ENCODE data around the gene NEMF.
"Not testable (repeated sequence)": the region's sequence is repeated elsewhere in the genome, so short reads cannot be mapped to it uniquely, and the experiment has no call there.

NEMF gene

DNA sequence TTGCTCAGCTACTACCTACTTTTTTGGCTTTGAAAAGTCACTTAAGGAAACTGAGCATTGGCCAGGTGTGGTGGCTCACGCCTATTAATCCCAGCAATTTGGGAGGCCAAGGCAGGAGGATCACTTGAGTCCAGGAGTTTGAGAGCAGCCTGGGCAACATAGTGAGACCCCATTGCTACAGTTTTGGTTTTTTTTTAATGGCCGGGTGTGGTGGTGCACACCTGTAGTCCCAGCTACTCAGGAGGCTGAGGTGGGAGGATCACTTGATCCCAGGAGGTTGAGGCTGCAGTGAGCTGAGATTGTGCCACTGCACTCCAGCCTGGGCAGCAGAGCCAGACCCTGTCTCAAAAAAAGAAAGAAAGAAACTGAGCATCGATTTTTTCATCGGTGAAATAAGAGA lies 116.9 kb downstream of the NEMF start:
- DNase-seq: not testable (repeated sequence)

DNA sequence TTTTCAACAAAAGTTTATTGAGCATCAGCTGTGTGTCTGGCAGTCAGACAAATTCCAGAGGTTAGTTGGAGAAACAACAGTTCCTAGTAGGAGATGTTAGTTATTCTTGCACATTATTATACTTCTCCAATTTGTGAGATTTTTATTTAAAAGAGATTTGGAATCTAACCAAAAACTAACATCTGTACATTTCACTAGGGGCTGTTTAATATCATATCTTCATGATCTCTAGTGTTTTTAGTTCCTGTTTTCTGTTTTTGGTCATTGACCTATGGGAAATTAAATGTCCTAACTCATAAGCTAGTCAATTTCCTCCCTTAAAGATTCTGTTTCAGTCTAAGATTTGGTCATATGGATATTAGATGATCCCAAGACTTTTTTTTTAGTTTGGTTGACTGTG lies 118.8 kb downstream of the NEMF start:
- DNase-seq: no peak

DNA sequence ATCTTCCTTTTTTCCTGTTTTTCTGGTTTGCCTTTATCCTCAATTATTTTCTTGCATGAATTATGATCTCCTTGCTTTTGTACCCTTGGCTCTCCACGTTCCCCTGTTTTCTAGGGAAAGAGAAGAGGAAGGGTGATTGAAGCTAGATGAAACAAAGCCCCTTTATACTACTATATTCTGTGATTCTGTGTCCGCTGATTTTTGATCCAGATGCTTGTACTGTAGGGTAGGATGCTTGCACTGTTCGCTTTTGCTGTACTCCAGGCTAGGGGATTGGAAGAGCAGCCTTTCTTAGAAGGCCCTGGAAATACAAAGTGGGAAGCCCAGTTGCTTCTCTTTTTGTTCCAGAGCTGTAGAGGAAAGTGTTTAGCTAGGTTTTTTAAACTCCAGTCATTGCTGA lies 119.7 kb downstream of the NEMF start:
- no peak for DNase-seq
